Muscle layer of colon (tissue), 2 donors: ENCODE data around the gene KATNAL2.

Experiments
- H3K27ac ChIP-seq: one replicate; pipeline ENCODE4 v1.7.0; 2013; ENCODE audit warnings: low read depth, mild to moderate bottlenecking, low read length, moderate library complexity
- H3K27me3 ChIP-seq, 2 donors: one replicate each; pipeline ENCODE4 v1.7.0; 2013; ENCODE audit warnings: low read length in 2 of 2, mild to moderate bottlenecking in 2 of 2; ENCODE audit not compliant: insufficient read depth in 2 of 2, control insufficient read depth in 1 of 2
- H3K36me3 ChIP-seq: one replicate; pipeline ENCODE4 v1.7.0; 2013; ENCODE audit warnings: mild to moderate bottlenecking, low read length; ENCODE audit not compliant: insufficient read depth
- H3K4me1 ChIP-seq: one replicate; pipeline ENCODE4 v1.7.0; 2013; ENCODE audit warnings: mild to moderate bottlenecking, low read length; ENCODE audit not compliant: insufficient read depth
- H3K4me3 ChIP-seq, 2 donors: one replicate each; pipeline ENCODE4 v1.7.0; 2013; ENCODE audit warnings: low read length in 2 of 2, low read depth in 1 of 2, mild to moderate bottlenecking in 1 of 2, moderate library complexity in 1 of 2
- H3K9ac ChIP-seq: one replicate; pipeline ENCODE4 v1.7.0; 2013; ENCODE audit warnings: low read length
- H3K9me3 ChIP-seq: one replicate; pipeline ENCODE4 v1.7.0; 2013; ENCODE audit warnings: mild to moderate bottlenecking, low read length
- donor health status: abdominal sarcoma.
- donor health status: Adenocarcinoma of cecum.

KATNAL2 gene

DNA sequence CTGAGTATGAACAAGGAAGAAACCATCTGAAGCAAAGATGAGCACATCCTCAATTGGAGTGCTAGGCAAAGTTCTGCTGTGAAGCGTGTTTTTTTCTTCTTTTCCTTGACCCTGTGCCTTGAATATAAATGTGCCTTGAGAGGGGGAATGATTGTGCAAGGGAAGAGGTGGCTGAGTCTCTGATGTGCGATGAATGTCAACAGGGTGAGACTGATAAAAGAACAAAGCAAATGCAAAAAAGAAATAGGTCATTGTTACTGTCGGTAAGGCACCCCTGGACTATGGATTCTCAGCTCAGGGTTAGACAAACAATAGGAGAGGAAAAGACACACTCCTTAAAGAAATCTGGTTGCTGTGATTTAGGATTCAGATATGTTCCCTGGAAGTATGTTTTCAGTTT, 178.4 kb downstream of the KATNAL2 start:
- H3K9ac ChIP-seq = no peak overlapping the region
- H3K27ac ChIP-seq = no peak overlapping the region
- no peaks in the 10 kb centered on the region for H3K4me1 ChIP-seq
- no peaks in the 10 kb centered on the region for H3K27me3 ChIP-seq
- H3K4me3 ChIP-seq = no peak overlapping the region
- no peaks in the 10 kb centered on the region for H3K36me3 ChIP-seq
- no peaks in the 10 kb centered on the region for H3K9me3 ChIP-seq

DNA sequence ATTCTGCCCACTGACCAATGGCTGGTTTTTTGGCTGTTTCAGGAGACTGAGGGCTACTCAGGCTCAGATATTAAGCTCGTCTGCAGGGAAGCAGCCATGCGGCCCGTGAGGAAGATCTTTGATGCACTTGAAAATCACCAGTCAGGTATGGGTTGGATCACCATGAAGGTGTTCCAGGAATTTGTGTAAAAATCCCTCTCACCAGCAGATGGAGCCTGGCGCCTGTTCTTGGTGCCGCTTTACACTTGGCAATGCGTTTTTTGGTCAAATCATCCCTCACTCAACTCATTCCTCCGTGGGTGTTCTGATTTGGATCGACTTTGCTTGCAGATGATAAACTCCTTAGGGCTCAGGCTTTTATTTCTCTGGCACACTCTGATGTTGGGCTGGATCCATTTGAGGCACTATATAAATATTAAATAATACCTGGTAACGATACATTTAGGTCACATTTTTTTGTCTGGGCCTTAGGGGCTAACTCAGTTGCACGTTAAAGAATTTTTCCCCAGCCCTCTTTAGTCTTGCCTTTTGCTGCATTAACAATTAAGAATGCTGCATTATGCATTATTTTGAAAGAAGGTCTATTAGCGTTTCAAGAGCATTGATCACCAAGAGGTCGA, 182.9 kb downstream of the KATNAL2 start:
- no peaks in the 10 kb centered on the region for H3K4me1 ChIP-seq
- no peak overlapping the region for H3K4me3 ChIP-seq
- H3K9ac ChIP-seq = no peak overlapping the region
- no peaks in the 10 kb centered on the region for H3K9me3 ChIP-seq
- peaks cover 8% of the 10 kb centered on the region for H3K36me3 ChIP-seq
- H3K27me3 ChIP-seq = no peaks in the 10 kb centered on the region
- H3K27ac ChIP-seq = no peak overlapping the region

DNA sequence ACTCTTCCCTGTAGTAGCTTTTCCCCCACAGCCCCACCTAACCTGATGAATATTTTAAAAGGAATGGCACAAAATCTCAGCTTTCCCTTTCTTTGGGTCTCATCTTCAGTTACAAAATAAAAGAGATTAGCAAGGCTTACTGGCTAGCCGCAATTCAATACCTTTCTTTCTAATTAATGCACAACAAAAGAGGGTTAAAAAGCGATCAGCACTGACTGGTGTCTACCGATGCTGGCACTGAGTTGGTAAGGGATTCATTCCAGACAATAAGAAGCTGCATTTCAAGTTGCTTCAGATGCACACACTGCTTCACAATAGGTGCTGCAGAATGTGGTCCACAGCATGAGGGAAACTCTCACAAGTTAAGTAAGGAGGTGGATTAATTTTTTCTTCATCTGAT, 191.0 kb downstream of the KATNAL2 start:
- H3K9ac ChIP-seq = no peak overlapping the region
- H3K27me3 ChIP-seq = no peaks in the 10 kb centered on the region
- no peaks in the 10 kb centered on the region for H3K9me3 ChIP-seq
- no peak overlapping the region for H3K27ac ChIP-seq
- H3K36me3 ChIP-seq = peaks cover 57% of the 10 kb centered on the region
- no peaks in the 10 kb centered on the region for H3K4me1 ChIP-seq
- H3K4me3 ChIP-seq = no peak overlapping the region

DNA sequence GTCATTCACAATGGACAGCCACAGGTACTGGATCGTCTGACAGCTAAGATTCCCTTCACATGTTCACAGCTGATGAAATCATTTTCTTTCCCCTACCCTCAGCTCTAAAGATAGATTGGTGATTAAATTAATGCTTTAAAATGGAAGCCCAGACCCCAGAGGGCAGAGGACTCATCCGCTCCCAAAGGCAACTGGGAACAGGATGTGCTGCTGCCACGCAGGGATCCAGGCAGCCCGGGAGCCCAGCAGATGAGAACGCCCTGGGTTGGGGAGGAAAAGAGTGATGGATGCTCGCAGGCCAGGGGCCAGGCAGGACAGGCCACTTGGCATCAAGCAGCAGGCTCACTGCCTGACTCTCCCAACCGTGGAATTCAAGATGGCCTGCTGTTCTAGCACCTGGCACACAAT, 191.6 kb downstream of the KATNAL2 start:
- H3K9ac ChIP-seq = no peak overlapping the region
- H3K4me1 ChIP-seq = no peaks in the 10 kb centered on the region
- H3K27me3 ChIP-seq = no peaks in the 10 kb centered on the region
- H3K36me3 ChIP-seq = peaks cover 64% of the 10 kb centered on the region
- H3K27ac ChIP-seq = no peak overlapping the region
- no peaks in the 10 kb centered on the region for H3K9me3 ChIP-seq
- H3K4me3 ChIP-seq = no peak overlapping the region

DNA sequence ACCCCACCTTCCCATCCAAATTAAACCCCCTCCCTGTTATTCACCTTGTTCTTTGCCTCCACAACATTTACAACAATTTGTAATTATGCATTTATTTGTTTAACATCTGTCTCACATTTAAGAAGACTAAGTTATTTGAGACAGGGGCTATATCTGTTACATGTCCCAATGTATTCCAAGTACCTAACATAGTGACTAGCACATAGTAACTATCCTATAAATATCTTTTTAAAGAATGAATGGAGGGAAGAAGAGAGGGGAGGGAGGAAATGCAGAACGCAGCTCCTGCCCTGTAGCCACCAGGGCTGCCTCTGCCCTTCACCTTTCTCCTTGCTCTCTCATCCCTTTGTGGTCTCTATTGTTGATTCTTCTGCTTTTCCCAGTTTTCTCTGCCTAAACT, 192.3 kb downstream of the KATNAL2 start:
- H3K27me3 ChIP-seq = no peaks in the 10 kb centered on the region
- H3K36me3 ChIP-seq = peaks cover 62% of the 10 kb centered on the region
- no peak overlapping the region for H3K9ac ChIP-seq
- H3K9me3 ChIP-seq = no peaks in the 10 kb centered on the region
- H3K4me1 ChIP-seq = no peaks in the 10 kb centered on the region
- no peak overlapping the region for H3K4me3 ChIP-seq
- no peak overlapping the region for H3K27ac ChIP-seq

DNA sequence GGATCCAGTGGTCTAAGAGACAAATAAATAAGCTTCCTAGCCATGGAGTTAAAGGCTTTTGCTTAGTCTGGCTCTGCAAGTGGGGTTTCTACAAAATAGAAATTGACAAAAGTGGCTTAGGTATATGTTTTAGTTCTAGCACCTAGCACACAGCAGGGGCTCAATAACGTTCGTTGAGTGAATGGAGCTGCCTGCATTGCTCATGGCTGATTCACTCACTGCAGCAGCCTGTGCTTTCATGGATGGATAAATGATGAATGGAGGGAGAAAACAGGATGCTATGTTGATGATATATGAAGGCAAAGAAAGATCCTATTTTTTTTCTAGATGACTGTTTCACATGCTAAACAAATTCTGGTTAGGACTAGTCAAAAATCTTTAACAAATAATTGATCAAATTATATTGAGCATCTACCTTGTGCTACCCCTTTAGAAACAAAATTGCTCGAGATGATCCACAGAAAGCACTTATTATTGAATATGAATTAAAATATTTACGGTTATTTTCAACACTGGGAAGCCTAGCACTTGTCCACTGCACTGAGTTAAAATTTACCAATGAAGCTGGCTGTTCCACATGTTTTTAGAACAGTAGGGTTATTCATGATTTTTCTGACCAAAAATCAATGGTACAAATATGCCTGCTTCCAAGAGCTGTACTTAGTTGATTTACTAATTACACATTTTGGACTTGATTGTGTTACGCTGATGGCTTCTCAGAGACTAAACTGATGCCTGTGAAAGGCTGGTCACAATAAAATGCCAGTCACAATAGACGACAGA, 193.3 kb downstream of the KATNAL2 start:
- Histone ChIP-seq H3K27me3 (no peaks in the 10 kb centered on the region), H3K27ac (no peak overlapping the region), H3K4me1 (no peaks in the 10 kb centered on the region), H3K9me3 (no peaks in the 10 kb centered on the region), H3K36me3 (peaks cover 61% of the 10 kb centered on the region), H3K9ac (no peak overlapping the region), H3K4me3 (no peak overlapping the region)

DNA sequence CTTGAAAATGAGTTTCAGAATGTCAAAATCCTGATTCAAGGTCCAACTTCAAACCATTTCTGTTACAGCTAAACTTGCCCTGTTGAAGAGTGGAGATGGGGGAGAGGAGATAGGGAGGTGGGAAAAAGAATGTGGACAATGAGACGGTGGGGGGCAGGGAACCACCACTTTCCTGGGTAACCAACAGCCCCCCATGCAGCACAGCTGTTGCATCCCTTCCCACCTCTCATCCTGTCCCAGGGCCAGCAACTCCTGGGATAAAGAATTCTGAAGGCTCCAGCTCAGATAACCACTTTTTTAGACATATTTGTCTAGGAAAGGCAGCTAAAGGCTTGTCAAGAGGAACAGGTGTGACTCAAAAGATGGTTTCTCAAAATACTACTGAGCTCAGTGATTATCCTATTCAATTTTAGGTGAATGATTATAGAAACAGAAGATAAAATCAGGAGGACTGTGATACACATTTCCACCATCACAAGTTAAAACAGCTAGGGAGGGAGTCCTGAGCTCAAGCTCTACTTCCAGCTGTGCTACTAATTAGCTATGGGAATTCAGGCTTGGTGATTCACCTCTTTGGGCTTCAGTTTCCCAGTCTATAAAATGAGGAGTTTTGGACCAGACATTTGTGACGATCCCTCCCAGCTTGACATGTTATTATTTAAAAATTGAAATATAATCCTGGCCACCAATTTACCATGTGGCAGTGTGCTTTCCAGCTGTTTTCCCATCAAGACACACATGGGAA, 196.6 kb downstream of the KATNAL2 start:
- Histone ChIP-seq H3K9me3 (no peaks in the 10 kb centered on the region), H3K36me3 (peaks cover 35% of the 10 kb centered on the region), H3K27ac (no peak overlapping the region), H3K9ac (no peak overlapping the region), H3K4me1 (no peaks in the 10 kb centered on the region), H3K27me3 (no peaks in the 10 kb centered on the region), H3K4me3 (no peak overlapping the region)

DNA sequence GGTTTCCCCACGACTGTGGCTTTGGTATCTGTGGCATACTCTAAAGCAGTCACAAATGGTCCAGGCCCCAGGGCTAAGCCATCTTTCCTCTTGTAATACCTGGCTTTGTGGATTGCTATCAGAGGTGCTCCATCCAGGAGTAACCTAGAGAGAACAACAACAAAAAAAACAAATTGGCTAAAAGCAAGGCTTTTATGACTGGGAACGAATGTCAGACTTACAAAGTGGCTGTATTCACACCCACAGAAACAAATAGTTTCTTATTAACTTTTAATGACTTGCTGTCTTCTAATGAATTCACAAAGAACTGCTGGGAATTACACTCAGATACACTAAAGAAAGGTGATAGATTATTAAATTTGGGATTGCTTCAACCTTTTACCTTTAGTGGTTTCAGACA, 197.8 kb downstream of the KATNAL2 start:
- H3K36me3 ChIP-seq = peaks cover 41% of the 10 kb centered on the region
- H3K27ac ChIP-seq = no peak overlapping the region
- no peaks in the 10 kb centered on the region for H3K9me3 ChIP-seq
- H3K4me1 ChIP-seq = no peaks in the 10 kb centered on the region
- no peak overlapping the region for H3K9ac ChIP-seq
- no peak overlapping the region for H3K4me3 ChIP-seq
- H3K27me3 ChIP-seq = no peaks in the 10 kb centered on the region

DNA sequence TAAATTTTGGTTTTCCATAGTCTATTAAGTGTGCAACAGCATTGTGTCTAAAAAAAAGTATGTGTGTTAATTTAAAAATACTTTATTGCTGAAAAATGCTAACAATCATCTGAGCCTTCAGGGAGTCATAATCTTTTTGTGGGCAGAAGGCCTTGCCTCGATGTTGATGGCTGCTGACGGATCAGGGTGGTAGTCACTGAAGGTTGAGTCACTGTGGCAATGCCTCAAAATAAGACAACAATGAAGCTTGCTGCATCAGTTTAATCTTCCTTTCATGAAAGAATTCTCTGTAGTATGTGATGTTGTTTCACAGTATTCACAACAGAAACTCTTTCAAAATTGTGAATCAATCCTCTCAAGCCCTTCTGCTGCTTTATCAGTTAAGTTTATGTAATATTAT, 201.6 kb downstream of the KATNAL2 start:
- H3K4me1 ChIP-seq = no peaks in the 10 kb centered on the region
- H3K27ac ChIP-seq = no peak overlapping the region
- no peaks in the 10 kb centered on the region for H3K9me3 ChIP-seq
- H3K36me3 ChIP-seq = peaks cover 13% of the 10 kb centered on the region
- H3K9ac ChIP-seq = no peak overlapping the region
- H3K27me3 ChIP-seq = no peaks in the 10 kb centered on the region
- H3K4me3 ChIP-seq = no peak overlapping the region

DNA sequence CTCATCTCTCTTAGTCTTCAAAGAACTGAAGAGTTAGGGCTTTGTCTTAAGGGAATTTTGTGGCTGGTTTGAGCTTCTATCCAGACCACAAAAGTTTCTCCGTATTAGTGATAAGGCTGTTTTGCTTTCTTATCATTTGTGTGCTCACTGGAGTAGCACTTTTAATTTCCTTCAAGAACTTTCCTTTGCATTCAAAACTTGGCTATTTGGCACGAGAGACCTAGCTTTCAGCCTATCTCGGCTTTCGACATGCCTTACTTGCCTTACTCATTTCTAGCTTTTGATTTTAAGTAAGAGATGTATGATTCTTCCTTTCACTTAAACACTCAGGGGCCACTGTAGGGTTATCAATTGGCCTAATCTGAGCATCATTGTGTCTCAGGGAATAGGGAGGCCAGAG, 203.0 kb downstream of the KATNAL2 start:
- no peak overlapping the region for H3K27ac ChIP-seq
- no peaks in the 10 kb centered on the region for H3K4me1 ChIP-seq
- no peak overlapping the region for H3K4me3 ChIP-seq
- H3K27me3 ChIP-seq = no peaks in the 10 kb centered on the region
- peaks cover 7% of the 10 kb centered on the region for H3K36me3 ChIP-seq
- no peaks in the 10 kb centered on the region for H3K9me3 ChIP-seq
- H3K9ac ChIP-seq = no peak overlapping the region

DNA sequence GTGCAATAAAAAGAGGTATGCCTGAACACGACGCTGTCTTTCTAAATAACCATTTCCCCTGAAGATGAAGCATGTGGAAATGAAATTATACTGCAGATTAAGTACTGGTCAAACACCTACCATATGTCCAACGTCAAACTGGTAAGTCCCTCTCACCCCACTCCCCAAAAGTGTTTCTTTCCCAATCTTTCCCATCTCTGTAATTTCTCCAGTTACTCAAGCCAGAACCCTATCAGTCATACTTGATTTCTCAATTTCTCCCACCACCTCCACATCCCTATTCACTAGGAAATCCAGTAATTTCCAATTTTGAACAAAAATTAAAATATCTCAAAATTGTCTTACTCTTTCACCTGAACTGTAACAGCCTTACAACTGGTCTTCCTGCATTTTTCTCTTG, 203.7 kb downstream of the KATNAL2 start:
- Histone ChIP-seq H3K36me3 (peaks cover 7% of the 10 kb centered on the region), H3K27me3 (no peaks in the 10 kb centered on the region), H3K9me3 (no peaks in the 10 kb centered on the region), H3K9ac (no peak overlapping the region), H3K4me3 (no peak overlapping the region), H3K27ac (no peak overlapping the region), H3K4me1 (no peaks in the 10 kb centered on the region)
